Activated gamma-delta T cell treated with Interleukin-2 at 50 U/mL for 16 hours (primary cell): ENCODE measurements around the gene FAM219A.
"Not testable (repeated sequence)": the region's sequence is repeated elsewhere in the genome, so short reads cannot be mapped to it uniquely, and the experiment has no call there.

Experiments used
- DNase-seq: peaks from one replicate; pipeline ENCODE4 v3.0.0-alpha.2; 2020

The FAM219A gene

GRCh38 chr9:34374339-34374738 lies 84.0 kb downstream of the FAM219A start:
- DNase-seq: no peak

DNA sequence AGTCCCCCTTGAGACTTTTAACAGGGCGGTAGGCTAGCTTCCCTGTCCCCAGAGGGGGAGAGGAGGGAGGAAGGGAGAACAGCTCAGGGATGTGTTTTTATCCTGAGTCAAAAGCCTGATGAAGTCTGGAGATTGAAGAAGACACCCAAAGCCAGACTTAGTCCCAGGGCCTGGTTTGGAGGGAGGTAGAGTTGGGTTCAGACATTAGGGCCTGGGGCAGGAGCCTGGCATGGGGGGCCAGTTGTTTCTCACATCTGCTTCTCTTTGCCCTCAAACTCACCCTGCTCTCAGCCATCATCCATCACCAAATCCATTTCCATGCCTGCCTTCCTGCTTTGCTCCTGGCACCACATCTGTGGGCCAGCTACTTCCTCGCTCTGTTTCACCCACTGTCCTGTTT lies 84.6 kb downstream of the FAM219A start:
- DNase-seq: no peak

DNA sequence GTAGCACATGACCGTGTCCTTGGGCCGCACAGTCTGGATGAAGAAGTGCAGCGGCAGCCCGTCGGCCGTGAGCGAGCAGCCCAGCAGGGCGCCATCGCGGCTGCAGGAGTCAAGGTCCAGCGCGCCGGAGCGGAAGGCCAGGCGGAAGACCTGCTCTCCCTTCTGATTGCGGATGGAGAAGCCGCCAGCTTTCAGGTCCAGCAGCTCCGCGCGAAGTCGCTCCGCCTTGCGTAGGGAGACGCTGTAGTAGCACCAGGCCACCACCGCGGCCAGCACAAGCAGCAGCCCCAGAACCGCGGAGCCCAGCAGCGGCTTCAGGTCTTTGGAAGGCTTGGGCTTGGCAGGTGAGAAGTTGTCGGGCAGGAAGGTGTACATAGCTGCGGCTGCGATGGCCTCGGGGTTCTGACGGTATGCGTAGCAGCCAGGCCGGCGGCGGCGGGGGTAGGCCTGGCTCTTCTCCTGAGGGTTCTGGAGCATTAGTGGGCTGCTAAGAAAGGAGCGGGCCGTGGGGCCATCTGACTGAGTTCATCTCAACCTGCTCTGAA lies 85.8 kb downstream of the FAM219A start:
- DNase-seq: no peak

GRCh38 chr9:34371886-34372466 lies 86.4 kb downstream of the FAM219A start:
- no peak for DNase-seq

- DNase-seq: no peak
Observed at GRCh38 chr9:34370970-34371880, 87.1 kb downstream of the FAM219A start.

- no peak for DNase-seq
Observed at GRCh38 chr9:34370335-34370969, 87.9 kb downstream of the FAM219A start.

DNA sequence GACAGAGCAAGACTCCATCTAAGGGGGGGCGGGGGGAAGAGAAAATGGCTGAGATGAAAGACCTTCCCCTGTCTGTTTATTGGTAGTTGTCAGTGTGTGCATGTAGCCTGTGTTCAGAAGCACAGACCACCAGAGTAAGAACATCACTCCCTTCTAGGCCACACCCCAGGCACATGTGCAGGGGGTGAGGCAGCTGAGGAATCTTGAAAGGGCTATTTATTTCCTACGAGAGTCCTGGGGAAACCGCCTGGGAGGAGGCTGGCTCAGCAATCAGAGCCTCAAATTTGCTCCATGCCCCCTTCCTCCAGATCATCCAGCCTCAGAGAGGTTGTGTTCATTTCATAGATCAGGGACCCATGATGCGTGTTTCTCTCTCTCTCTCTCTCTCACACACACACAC lies 88.7 kb downstream of the FAM219A start:
- no peak for DNase-seq

DNA sequence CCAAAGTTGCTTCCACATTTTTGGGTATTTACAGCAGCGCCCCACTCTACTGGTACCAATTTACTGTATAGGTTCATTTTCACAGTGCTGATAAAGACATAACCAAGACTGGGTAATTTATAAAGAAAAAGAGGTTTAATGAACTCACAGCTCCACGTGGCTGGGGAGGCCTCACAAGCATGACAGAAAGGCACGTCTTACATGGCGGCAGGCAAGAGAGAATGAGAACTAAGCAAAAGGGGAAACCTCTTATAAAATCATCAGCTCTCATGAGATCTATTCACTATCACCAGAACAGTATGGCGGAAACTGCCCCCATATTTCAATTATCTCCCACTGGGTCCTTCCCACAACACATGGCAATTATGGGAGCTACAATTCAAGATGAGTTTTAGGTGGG lies 89.6 kb downstream of the FAM219A start:
- not testable (repeated sequence) for DNase-seq

DNA sequence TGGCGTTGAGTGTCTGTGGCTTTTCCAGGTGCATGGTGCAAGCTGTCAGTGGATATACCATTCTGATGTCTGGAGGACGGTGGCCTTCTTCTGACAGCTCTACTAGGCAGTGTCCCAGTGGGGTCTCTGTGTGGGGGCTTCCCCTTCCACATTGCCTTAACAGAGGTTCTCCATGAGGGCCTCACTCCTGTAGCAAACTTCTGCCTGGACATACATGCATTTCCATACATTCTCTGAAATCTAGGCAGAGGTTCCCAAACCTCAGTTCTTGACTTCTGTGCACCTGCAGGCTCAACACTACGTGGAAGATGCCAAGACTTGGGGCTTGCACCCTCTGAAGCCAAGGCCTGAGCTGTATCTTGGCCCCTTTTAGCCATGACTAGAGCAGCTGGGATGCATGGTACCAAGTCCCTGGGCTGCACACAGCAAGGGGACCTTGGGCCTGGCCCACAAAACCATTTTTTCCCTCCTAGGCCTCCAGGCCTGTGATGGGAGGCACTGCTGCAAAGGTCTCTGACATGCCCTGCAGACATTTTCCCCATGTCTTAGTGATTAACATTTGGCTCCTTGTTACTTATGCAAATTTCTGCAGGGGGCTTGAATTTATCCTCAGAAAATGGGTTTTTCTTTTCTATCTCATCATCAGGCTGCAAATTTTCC lies 90.5 kb downstream of the FAM219A start:
- DNase-seq: not testable (repeated sequence)

DNA sequence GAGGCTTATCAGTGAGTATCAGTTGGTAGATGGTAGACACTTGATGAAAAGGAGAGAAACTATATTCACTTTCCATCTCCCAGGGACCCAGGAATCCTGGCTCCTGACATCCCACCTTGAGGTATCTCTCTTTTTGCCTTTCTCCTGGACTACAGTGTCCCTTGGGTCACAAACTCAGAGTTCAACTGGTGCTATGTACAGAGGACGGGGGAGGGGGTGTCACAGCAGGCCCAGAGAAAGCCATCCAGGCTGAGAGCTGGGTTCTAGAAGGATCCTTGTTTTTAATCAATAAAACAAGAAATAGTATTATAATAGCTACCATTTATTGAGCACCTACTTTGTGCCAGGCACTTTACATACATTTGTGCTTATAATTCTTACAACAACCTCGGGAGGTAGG lies 92.0 kb downstream of the FAM219A start:
- no peak for DNase-seq

DNA sequence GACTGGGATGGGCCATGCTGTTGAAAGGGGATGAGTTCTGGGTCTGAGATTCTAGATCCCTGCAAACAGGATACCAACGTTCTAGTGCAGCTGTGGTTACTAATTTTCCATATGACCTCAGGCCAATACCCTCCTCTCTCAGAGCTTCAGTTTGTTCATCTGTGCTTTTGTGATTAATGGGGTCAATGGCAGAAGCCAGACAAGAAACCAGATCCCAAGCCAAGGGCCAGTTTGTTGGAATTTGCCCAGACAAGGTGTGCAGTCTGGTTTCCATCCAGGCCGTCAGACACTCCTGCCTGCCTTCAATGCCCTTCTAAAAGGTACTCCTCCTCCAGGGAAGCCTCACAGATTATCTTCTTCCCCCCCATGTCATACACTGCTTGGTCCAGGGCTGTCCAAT lies 93.1 kb downstream of the FAM219A start:
- no peak for DNase-seq

- no peak for DNase-seq
Observed at GRCh38 chr9:34363619-34364351, 94.6 kb downstream of the FAM219A start.

- DNase-seq: no peak
Observed at GRCh38 chr9:34362614-34363214, 95.7 kb downstream of the FAM219A start.

DNA sequence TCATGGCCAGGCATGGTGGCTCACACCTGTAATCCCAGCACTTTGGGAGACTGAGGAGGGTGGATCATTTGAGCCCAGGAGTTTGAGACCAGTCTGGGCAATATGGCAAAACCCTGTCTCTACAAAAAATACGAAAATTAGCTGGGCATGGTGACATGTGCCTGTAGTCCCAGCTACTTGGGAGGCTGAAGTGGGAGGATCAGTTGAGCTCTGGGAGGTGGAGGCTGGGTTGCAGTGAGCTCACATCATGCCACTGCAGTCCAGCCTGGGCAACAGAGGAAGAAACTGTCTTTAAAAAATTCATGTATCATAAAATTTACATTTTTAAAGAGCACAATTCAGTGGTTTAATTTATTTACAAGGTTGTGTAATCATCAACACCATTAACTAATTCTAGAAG lies 105.4 kb downstream of the FAM219A start:
- not testable (repeated sequence) for DNase-seq

GRCh38 chr9:34352122-34352652 lies 106.2 kb downstream of the FAM219A start:
- DNase-seq: not testable (repeated sequence)

- DNase-seq: no peak
Observed at GRCh38 chr9:34349324-34349723, 109.0 kb downstream of the FAM219A start.
